HG03354 (cell line): ENCODE results near the gene FUS.
"Not testable (repeated sequence)": the region's sequence is repeated elsewhere in the genome, so short reads cannot be mapped to it uniquely, and the experiment has no call there.

Source experiments
- ATAC-seq: cut with Tn5 transposase; IDR thresholded peaks from one replicate; pipeline ENCODE4 v1.9.1; 2021; ENCODE audit warnings: mild to moderate bottlenecking; ENCODE audit not compliant: unreplicated experiment, poor library complexity, severe bottlenecking

FUS gene

DNA sequence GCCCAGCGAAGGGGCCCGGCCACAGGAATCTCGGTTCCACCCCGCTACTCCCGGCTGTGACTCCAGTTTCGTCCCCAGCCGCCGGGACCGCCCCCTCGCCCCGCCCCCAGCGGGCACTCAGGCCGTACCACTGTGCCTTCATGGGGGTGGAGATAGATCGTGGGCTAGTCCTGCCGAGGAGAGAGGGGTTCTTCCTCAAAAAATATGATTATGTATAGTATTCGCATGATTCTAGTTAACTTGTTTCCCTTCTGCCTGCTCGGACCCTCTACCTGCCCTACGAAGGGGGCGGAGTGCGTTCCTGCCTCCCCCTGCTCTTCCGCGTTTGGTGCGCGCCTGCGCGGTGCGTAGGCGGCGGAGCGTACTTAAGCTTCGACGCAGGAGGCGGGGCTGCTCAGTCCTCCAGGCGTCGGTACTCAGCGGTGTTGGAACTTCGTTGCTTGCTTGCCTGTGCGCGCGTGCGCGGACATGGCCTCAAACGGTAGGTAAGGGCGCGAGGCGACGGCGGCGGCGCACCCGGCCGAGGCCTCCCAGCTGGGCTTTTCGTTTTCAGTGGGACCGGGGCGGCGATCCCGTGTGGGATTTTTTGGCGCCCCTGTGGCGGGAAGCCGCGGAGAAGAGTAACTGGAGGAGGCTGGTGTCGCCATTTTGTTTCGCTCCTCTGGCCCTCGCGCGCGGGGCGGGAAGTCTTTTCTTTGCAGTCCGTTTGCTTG, at the start of gene FUS:
Gene FUS (plus strand): TSS at position 393 of the 713 bp plus-strand sequence. CDS start 76 bp downstream, at position 469.
- ATAC-seq = peak; percentile 60

DNA sequence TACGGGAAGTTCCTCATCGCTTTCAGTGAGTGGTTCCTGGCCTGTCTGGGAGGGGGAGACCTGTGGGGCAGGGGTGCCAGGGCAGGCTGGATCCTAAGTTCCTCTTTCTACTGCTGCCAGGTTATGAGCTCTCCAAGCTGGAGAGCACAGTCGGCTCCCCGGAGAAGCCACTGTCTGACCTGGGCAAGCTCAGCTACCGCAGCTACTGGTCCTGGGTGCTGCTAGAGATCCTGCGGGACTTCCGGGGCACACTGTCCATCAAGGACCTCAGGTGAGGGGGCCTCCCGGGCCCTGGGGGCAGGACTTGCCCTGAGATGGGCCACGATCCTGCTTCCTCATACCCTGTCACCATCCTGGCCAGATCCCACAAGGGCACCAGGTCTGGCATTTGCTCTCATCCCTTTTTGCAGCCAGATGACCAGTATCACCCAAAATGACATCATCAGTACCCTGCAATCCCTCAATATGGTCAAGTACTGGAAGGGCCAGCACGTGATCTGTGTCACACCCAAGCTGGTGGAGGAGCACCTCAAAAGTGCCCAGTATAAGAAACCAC, 49.5 kb upstream of the FUS start:
- ATAC-seq = no peak

DNA sequence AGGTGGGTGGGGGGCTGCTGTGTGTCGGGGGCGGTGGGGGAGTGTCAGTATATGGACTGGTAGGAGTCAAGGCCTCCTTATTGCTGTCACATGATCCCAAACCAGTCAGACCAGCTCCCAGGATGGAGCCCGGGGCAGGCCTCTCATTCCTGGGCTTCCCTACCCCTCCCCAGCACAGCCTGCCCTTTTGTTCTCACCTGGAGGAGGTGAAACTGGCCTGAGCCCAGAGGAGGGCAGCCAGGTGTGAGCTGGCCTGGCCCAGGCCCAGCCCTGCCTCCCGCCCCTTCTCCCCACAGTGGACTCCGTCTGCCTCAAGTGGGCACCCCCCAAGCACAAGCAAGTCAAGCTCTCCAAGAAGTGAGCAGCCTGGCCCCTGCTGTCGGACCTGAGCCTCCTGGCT, 49.0 kb upstream of the FUS start:
- ATAC-seq = no peak

DNA sequence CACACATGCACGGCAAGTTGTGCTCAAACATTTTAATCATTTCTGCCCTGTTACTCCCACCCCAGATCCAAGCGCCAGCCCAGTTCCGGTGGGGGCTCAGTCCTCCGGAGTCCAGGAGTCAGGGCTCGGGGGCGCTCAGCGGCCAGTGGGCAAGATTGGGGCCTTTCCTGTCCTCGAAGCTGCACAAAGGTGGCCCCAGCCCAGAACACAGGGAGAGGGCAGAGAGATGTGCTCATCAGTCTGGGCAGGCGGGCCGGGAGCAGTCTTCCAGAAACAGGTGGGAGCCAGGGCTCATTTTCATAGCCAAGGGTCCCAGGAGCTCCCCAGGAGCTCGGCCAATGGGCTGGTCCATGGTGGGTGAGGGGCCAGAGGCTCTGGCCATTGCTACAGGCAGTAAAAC, 48.5 kb upstream of the FUS start:
- no peak for ATAC-seq

DNA sequence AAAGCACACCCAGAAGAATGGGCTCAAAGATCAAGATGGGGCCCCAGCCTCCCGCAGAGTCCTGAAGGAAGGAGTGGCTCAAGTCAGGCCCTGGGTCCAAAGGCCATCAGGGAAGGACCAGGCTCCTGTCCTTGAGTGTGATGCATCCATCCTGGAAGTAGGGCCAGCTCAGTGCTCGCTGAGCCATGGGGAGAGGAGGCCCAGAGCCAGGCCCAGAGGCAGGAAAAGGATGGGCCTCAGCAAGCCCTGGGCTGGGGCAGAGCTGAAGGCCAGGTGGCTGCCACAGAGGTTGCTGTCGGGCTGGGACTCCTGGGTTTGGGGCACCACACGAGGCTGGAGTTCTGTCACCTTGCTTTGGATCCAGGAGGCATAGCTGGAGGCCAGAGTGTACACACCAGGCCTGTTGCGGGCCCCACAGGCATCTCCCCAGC, 48.1 kb upstream of the FUS start:
- no peak for ATAC-seq

DNA sequence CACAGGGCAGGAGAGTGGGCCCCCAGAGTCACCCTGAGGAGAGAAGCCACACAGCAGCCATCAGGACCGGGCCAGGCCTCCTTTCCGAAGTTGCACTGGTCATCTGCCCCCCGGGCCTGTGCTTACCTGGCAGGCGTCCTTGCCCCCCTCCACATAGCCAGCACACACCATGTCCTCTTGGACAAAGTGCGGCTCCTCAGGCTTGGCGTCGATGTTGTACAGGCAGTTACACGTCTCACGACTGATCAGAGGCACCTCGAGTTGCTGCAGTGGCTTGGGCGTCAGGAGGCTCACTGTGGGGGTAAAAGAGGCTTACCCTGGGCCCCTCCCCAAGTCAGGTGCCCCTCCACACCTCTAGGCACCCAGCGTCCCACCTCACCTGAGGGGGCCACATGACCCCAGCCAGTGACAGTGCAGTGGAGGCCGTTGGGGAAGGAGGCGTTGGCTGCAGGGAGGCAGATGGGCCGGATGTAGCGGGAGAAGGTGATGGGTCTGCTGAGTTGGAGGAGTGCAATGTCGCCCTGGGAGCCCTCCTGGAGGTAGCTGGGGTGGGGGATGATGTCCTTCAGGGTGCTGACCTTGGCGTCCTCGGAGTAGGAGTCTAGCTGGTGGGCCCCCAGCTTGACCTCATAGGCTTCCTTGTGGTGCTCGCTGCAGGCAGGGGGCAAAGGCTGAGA, 47.5 kb upstream of the FUS start:
- ATAC-seq = no peak

DNA sequence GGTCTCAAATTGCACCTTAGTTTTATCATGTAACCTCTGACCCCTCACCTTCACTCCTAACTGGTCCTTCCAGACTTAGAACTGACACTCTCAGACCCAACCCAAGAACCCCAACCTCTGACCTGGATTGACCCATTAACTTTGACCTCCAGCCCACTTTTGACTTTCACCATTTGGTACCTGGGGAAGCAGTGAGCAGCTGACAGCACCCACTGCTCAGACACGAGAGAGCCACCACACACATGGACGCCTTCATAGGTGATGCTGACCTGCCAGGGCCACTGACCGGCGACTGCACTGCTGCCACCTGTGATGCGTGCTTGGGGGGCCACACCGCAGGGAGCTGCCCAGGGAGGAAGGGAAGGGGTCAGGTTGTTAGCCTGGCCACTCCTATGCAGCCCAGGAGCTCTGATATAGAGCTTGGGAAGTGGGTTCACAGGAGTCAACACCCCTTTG, 46.9 kb upstream of the FUS start:
- ATAC-seq = no peak

DNA sequence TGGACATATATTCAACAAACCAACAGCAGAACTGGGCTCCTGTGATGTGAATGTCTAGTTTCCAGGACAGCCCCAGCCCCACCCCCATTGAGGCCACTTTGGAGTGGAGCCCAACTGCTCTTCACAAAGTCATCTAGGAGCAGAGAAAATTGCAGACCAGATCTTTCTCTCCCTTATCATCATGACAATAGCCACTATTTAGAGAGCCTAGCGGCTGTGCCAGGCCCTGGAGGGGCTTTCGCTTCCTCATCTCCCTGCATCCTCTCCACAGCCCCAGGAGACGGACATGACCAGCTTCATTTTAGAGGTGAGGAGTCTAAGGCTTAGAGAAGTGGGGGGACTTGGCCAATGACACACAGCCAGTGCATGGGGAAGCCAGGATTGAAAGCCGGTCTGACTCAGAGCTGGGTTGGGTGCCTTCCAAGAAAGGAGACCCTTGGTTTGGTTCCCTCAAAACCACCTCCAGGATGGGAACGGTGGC, 45.8 kb upstream of the FUS start:
- ATAC-seq = no peak

DNA sequence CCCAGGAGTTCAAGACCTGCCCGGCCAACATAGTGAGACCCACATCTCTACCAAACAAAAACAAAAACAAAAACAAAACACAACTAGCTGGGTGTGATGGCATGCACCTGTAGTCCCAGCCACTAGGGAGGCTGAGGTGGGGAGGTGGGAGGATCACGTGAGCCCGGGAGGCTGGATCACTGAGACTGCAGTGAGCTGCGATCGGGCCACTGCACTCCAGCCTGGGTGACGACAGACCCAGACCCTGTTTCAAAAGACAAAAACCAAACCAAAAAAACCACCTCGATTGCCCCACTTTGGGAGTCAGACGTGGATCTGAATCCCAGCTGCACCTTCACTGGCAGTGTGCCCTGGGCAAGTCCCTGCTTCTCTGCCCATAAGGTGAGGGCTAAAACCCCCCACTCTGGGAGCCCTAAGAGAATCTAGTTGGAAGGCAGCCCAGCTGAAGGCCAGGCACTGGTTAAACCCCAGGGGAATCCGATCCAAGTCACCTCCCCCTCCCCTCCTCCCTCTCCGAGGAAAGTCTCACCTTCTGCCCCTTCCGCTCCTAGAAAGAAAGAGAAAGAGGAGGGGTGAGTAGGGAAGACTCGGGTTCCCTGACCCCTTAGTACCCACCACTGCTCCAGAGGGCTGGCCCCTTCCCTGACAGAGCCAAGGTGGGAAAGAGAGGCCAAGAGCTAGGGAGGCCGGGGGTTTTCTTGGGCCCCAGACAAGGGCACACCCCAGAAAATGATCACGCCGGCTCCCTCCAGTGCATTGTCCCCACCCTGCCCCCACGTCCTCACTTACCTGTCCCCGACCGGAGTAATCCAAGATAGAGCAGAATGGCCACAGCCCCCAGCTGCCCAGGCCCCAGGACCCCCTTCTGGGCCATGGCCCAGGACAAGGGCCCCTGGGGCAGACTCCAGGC, 45.1 kb upstream of the FUS start:
- ATAC-seq = no peak

DNA sequence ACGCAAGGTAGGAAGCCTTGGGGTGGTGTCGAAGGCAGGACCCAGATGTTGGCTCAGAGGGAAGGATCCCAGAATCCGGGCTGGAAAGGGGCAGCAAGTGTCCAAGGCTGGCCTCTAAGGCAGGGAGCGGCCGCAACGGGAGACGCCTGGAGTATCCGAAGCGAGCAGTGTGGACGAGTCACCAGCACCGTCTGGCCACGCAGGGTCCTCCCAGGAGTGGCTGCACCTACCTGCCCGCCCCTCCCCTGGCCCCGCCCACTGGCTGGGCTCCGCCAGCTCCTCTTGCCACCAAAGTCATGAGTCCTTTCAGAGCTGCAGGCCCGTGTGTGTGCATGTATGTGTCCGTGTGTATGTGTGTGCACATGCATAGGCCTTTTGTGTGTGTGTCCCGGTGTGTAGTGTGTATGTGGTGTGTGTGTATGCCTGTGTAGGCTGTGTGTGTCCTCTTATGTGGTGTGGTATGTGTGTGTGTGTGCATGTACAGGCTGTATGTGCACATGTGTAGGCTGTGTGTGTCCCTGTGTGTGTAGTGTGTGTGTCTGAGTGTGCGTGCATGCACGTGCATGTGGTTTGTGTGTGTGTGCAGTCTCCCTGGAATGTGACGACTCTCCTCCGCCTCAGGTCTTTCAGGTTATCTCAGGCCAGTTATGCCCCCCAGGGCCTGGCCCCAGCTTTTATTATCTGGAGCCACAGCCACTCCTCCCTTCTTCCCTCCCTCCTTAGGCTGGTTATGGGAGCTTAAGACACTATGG, 44.2 kb upstream of the FUS start, which contains the start of gene PRSS8:
Gene PRSS8 (minus strand): TSS at position 193 of the 752 bp plus-strand sequence. CDS start 229 bp downstream, outside the sequence.
- no peak for ATAC-seq

DNA sequence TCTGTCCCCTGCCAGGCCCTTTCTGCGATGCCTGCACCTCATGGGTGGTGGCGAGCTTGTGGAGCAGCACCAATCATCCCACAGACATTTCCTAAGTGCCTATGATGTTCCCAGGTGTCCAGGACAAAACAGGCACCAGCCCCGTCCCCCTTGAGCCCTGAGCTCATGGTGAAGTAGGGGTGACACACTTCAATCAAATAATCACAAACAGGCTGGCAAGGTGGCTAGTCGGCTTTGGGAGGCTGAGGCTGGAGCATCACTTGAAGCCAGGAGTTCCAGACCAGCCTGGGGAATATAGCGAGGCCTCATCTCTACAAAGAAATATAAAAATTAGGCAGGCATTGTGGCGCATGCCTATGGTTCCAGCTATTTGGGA, 43.7 kb upstream of the FUS start:
- no peak for ATAC-seq

DNA sequence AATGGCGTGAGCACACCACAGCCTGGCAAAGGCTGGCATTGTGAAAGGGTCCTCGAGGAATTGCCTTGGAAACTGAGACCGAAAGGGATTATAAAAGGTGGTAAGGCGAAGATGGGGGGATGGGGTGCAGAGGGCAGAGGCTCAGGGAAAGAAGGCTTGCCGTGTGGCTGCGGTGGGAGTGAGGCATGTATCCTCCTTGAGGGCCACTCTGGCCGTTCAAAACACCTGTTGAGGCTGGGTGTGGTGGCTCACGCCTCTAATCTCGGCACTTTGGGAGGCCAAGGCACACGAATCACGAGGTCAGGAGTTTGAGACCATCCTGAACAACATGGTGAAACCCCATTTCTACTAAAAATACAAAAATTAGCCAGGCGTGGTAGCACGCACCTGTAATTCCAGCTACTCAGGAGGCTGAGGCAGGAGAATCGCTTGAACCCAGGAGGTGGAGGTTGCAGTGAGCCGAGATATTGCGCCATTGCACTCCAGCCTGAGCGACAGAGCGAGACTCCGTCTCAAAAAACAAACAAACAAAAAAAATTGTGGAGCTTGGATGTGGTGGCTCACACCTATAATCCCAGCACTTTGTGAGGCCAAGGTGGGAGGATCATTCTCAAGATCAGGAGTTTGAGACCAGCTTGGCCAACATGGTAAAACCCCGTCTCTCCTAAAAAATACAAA, 43.0 kb upstream of the FUS start:
- not testable (repeated sequence) for ATAC-seq

DNA sequence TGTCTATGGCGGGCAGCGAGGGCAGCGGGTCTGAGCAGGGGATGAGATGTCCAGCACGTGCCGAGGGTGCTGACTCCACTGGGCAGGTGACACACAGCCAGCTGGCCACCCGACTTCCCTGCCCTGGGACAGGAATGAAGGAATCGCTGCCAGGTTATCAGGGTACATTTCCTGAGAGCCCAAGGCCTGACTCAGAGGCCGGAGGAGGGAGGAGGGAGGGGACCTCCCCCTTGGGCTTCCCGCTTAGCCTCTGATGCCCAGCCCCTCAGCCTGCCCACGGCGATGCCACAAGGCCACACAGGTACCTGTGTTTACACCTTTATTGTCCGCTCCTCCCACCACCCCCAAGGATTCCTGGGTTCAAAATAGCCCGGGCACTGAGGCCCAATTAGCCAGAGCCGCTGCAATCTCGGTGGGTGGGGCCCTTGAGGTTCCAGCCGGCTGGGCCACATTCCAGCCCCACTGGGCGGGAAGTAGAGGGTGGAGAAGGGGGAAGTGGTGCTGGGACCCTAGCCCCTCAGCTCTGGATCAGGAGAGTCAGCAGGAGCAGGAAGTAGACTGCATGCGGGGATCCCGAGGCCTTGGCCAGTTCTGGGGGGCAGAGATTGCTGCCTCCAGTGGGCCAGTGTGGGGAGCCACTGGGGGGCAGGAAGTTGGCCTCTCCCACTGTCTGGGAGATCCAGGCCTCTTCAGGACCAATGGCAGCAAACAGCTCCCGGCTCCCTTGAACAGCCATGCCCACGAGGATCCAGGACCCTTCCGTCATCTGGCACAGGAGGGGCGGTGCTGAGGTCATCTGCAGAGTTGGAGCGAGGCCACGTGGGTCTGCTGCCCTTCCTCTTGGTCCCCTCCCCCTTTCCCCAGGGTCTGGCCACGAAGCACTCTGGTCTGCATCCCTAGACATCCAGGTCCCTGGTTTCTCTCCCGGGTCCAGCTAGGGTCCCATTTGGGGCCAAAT, 41.0 kb upstream of the FUS start:
- ATAC-seq = no peak

DNA sequence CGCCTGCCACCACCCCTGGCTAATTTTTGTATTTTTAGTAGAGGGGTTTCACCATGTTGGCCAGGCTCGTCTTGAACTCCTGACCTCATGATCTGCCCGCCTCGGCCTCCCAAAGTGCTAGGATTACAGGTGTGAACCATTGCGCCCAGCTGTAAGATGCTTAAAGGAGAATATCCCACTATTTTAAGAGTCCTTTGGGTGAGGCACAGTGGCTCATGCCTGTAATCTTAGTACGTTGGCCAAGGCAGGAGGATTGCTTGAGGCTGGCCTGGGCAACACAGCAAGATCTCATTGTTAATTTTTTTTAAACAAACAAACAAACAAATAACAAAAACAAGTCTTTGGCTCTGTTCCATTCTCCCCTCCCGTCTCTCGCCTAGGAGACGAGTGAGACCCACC, 38.9 kb upstream of the FUS start:
- ATAC-seq = not testable (repeated sequence)

DNA sequence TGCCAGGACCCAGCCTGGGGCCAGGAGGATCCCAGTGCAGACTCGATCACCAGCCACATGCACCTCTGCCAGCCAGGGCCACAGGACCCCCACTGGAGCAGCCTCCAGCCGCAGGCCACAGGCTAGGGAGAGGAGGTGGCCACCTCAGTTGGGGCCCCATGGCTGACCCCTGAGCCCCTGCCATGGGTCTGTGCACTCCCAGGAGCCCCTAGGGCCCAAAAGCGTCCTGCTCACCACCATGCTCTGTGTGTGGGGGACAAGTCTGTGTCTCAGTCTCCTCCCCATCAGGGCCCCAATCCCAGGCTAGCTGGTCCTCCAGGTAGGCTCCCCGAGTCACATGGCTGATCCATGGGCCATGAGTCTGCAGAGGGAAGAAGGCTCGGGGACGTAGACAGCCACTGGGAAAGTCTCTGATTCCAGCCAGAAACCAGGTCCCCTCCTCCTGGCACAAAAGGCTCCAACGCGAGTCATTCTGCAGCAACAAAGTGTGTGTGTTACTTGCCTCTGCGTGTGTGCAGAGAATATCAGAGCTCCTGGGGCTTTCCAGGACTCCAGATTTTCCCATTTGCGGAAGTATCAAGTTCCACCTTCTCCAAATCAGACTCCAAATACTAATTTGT, 38.3 kb upstream of the FUS start:
- no peak for ATAC-seq

DNA sequence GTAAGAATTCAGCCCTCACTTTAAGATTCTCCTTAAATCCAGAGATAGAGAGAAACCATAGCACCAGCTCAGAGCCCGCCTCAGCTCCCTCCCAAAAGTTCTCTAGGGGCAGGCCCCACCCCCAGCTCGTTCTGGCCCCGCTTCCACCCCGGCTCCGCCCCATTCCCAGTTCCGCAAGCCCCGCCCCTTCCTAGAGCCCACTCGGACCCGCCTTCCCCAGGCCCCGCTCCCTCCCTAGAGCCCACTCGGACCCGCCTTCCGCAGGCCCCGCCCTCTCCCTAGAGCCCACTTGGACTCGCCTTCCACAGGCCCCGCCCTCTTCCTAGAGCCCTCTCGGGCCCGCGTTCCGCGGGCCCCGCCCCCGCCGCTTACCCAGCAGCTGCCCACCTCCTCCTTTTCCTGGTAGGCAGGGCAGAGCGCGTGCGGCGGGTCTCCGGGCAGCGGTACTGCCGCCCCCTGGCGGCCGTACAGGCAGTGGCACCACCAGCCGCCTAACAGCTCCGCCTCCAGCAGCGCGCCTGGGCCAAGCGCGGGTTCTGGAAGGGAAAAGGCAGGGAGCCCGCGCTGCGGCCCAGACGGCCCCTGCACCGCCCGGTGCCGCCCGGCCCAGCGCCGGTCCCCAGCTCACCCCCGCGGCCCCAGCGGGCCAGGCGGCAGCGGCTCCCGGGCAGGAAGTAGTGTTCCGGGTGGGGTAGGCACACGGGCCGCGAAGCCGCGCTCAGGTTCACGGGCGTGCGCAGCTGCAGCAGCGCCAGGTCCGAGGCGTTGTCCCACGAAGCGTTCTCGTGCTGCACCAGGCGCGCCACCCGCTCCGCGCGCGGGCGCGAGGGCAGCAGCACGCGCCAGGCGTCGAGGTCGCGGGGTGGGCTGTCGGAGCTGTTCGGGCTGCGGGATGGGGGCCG, 37.6 kb upstream of the FUS start:
- ATAC-seq = peak; percentile 84
